Brain microvascular endothelial cell (primary cell): ENCODE data around the gene SCUBE1.

ENCODE experiments used
- DNase-seq: peaks from one replicate; pipeline ENCODE4 v3.0.0-alpha.2; 2020
- H3K27ac ChIP-seq: fragments of 250-450 bp; sonication (Bioruptor Pico); 2 replicates; pipeline ENCODE4 v1.5.1; 2020; ENCODE audit warnings: mild to moderate bottlenecking, moderate library complexity
- H3K27me3 ChIP-seq: fragments of 250-450 bp; sonication (Bioruptor Pico); replicated peaks from 2 replicates; pipeline ENCODE4 v1.5.1; 2020; ENCODE audit warnings: mild to moderate bottlenecking
- H3K36me3 ChIP-seq: fragments of 250-450 bp; sonication (Bioruptor Pico); replicated peaks from 2 replicates; pipeline ENCODE4 v1.5.1; 2020; ENCODE audit warnings: mild to moderate bottlenecking
- H3K4me3 ChIP-seq: 2 replicates; pipeline ENCODE4 v1.5.1; 2011; ENCODE audit warnings: low read depth, mild to moderate bottlenecking, control low read depth, low read length, moderate library complexity
- CTCF ChIP-seq: IDR thresholded peaks from 2 replicates; pipeline ENCODE4 v1.5.1; 2011; ENCODE audit warnings: low read depth, mild to moderate bottlenecking, moderate library complexity, low read length, control low read depth, inconsistent platforms; ENCODE audit errors: missing control alignments
- in situ Hi-C: cut with HindIII; loops from 2 replicates; pipeline ENCODE4 v1.10.0; 2017; ENCODE audit warnings: low sequenced_read_pairs, low pct_ligation_motif_present

The SCUBE1 gene

GRCh38 chr22:43179146-43179910 lies 163.8 kb downstream of the SCUBE1 start:
- no peak overlapping the region for H3K27ac ChIP-seq
- no peaks in the 10 kb centered on the region for H3K27me3 ChIP-seq
- H3K4me3 ChIP-seq: no peak overlapping the region
- DNase-seq: no peak
- H3K36me3 ChIP-seq: peaks cover 30% of the 10 kb centered on the region
- in situ Hi-C loops: no loop called here
- TF ChIP-seq CTCF: no peak

- no peak overlapping the region for H3K4me3 ChIP-seq
- no peak overlapping the region for H3K27ac ChIP-seq
- no peak for DNase-seq
- no peaks in the 10 kb centered on the region for H3K27me3 ChIP-seq
- H3K36me3 ChIP-seq: peaks cover 45% of the 10 kb centered on the region
- TF ChIP-seq CTCF: no peak
- in situ Hi-C loops: no loop called here
Observed at GRCh38 chr22:43177479-43177878, 165.7 kb downstream of the SCUBE1 start.

- H3K4me3 ChIP-seq: no peak overlapping the region
- H3K36me3 ChIP-seq: peaks cover 53% of the 10 kb centered on the region
- H3K27ac ChIP-seq: no peak overlapping the region
- TF ChIP-seq CTCF: no peak
- DNase-seq: no peak
- in situ Hi-C loops: no loop called here
- no peaks in the 10 kb centered on the region for H3K27me3 ChIP-seq
Observed at GRCh38 chr22:43176090-43176489, 167.1 kb downstream of the SCUBE1 start.

- Histone ChIP-seq H3K36me3 (peaks cover 52% of the 10 kb centered on the region), H3K27ac (no peak overlapping the region), H3K27me3 (no peaks in the 10 kb centered on the region), H3K4me3 (no peak overlapping the region)
- no peak for DNase-seq
- in situ Hi-C loops: no loop called here
- TF ChIP-seq CTCF: no peak
Observed at GRCh38 chr22:43174941-43175531, 168.1 kb downstream of the SCUBE1 start.

- no peak overlapping the region for H3K27ac ChIP-seq
- H3K36me3 ChIP-seq: peaks cover 44% of the 10 kb centered on the region
- no peak overlapping the region for H3K4me3 ChIP-seq
- in situ Hi-C loops: no loop called here
- H3K27me3 ChIP-seq: no peaks in the 10 kb centered on the region
- TF ChIP-seq CTCF: no peak
- no peak for DNase-seq
Observed at GRCh38 chr22:43173976-43174720, 169.0 kb downstream of the SCUBE1 start.
